AG09319 (cell line): Measurements from ENCODE around the gene ATP10B.

Experiments
- DNase-seq: peaks from one replicate; pipeline ENCODE4 v3.0.0-alpha.2; 2010; ENCODE audit warnings: low read depth; ENCODE audit errors: extremely low read depth
- CTCF ChIP-seq: IDR thresholded peaks from 2 replicates; pipeline ENCODE4 v1.5.1; 2011; ENCODE audit warnings: low read depth, mild to moderate bottlenecking, inconsistent platforms, low read length, moderate library complexity

ATP10B gene

GRCh38 chr5:160837749-160838593 lies 14.0 kb downstream of the ATP10B start:
- TF ChIP-seq CTCF, result no peak
- no peak for DNase-seq

GRCh38 chr5:160837211-160837610 lies 14.8 kb downstream of the ATP10B start:
- DNase-seq, result no peak
- TF ChIP-seq CTCF, result no peak

GRCh38 chr5:160835818-160836528 lies 16.0 kb downstream of the ATP10B start:
- DNase-seq, result no peak
- no peak for TF ChIP-seq CTCF

- no peak for DNase-seq
- no peak for TF ChIP-seq CTCF
These were observed 16.6 kb downstream of the ATP10B start for GRCh38 chr5:160835376-160835775.

- no peak for TF ChIP-seq CTCF
These were observed 18.2 kb downstream of the ATP10B start for GRCh38 chr5:160833806-160834205.

GRCh38 chr5:160831801-160832200 lies 20.2 kb downstream of the ATP10B start:
- no peak for TF ChIP-seq CTCF
- DNase-seq, result no peak

More at GRCh38 chr5:160833806-160834205, 18.2 kb downstream of the ATP10B start:
- DNase-seq, result no peak
